GM19025 (cell line): ENCODE measurements around the gene EIF5A.
A peak's percentile ranks its signal among the peaks of the same experiment; 100 is the strongest.

Source experiments
- ATAC-seq: cut with Tn5 transposase; IDR thresholded peaks from one replicate; pipeline ENCODE4 v1.9.1; 2021; ENCODE audit warnings: mild to moderate bottlenecking, low read depth, moderate library complexity; ENCODE audit not compliant: unreplicated experiment

The EIF5A gene

GRCh38 chr17:7284911-7285310, 22.5 kb upstream of the EIF5A start:
- no peak for ATAC-seq

DNA sequence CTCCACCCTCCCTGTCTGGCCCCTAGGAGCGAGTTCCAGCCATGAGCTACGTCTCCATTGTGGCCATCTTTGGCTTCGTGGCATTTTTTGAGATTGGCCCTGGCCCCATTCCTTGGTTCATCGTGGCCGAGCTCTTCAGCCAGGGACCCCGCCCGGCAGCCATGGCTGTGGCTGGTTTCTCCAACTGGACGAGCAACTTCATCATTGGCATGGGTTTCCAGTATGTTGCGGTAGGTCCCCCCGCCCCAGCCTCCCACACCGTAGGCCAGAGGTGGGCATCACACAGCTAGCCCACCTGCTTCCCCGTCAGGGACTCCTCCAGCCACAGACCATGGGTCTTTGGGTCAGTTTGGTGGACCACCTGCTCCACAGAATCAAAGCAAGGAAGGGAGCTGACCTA, 21.7 kb upstream of the EIF5A start:
- ATAC-seq: no peak

DNA sequence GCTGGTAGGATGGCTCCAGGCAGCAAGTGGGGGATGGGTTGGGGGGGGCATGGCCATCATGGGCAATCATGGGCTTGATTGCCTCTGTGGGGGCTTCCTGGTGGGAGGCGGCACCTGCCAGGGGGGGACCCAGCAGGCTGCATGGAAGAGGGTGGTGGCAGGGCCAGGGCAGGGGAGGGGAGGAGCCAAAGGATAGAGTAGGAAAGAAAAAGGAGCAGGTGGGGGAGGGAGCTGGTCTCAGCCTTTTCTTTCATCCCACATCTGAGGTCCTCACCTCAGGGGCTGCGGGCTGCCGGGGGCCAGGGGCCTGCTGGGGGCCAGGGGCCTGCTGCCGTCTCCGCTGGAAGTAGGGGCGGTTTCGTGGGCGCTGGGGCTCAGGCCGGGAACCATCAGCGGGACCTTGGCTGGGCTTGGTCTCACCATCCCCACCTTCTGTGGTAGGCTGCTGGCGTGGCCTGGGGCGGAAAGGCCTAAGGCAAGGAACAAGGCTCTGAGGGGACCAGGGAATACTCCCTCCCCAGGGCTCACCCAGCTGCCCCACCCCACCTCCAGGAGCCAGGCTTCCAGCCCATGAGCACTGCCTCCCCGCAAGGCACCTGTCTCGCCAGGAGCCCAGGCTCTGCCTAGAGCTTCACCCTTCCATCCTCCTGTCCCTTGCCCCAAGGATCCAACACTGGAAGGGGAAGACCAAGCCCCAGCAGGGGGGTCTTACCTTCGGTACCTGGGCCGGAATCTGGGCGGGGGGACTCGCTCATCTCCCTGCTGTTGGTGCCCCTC, 18.0 kb upstream of the EIF5A start:
- ATAC-seq: no peak

DNA sequence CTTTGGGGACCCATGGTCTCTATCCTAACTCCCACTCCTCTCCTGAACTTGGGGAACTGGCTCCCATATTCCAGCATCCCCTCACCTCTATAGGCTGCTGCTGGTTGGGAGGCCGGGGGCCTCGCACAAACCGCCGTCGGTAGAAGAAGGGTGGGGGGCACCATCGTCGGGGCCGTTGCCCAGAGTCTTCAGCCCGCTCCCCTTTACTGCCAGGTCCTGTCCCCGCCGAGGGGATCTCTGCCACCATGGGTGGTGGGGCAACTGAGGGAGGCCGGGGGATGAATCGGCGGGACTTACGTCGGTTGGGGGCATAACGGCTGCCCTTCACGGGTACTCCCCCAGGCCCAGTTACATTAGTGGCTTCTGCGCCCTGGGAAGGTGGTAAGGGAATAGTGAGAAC, 17.3 kb upstream of the EIF5A start:
- no peak for ATAC-seq

DNA sequence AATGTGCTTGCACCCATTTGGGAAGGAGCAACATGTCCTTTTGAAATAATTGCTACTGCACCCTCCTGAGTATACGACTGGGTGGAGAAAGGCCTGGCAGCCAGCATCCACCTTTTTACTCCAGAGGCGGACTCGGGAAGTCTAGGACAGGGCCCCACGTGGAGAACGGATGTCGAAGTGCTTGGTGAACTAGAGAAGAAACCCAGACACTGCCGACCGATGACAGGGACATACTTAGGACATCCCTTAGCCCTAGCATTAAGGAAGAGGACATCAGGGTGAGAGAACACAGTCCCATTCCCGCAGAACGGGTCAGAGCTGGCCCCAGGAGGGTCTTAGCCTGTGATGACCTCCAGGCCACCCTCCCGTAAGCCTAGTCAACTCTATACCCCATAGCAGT, 16.7 kb upstream of the EIF5A start:
- ATAC-seq: no peak

GRCh38 chr17:7292194-7292593, 15.2 kb upstream of the EIF5A start:
- no peak for ATAC-seq

DNA sequence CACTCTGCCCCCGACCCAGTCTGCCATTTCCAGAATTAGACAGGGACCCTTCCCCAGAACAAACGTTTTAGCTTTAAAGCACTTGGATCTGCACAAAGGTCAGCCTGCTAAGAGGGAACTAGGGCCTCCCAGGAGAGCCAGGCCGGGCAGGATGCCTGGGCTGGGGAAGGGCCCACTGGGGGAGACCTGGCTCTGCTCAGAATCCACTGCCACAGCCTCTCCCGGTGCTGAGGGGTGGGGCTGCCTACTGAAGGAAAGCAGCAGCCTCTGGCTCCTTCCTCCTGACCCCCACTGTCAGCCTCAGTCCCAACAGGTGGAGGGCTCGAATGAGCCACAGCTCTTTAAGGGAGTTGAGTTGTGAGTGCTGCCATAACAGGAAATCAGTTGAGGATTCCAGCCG, 14.7 kb upstream of the EIF5A start:
- ATAC-seq: no peak

- no peak for ATAC-seq
These were observed 14.3 kb upstream of the EIF5A start for GRCh38 chr17:7293159-7293558.

DNA sequence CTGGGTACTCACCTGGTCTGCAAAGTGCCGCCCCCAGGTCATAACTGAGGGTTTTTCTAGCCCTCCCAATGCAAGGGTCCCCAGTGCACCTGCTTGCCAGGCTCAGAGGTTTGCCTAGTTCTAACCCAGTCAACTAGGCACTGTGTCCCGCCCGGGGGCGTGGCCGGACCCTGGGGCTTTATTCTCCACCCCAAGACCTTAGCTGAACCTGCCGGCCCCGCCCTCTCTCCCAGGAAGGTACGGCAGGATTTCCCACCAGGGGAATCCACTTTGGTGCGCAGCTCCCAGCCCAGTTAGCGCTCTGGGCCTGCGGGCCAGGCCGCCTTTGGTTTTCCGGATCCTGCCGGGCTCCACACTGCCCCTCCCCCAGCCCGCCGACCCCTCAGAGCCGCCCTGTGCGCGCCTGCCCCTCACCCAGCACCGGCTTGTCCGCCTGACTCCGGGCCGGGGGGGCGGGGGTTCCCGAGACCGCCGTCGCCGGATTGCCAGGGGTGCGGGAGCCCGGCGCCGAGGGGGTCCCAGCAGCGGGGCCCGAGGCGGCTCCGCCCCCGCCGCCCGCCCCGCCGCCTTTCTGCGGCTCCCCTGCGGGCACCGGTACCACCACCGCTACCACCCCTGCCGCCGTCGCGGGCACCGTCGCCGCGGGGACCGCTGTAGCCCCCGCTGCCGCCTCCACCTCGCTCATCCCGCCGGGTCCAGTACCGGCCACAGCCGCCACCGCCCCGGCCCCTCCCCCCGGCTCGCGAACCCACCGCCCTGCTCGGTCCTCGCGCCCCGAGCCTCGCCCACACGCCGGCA, 13.4 kb upstream of the EIF5A start:
- no peak for ATAC-seq

DNA sequence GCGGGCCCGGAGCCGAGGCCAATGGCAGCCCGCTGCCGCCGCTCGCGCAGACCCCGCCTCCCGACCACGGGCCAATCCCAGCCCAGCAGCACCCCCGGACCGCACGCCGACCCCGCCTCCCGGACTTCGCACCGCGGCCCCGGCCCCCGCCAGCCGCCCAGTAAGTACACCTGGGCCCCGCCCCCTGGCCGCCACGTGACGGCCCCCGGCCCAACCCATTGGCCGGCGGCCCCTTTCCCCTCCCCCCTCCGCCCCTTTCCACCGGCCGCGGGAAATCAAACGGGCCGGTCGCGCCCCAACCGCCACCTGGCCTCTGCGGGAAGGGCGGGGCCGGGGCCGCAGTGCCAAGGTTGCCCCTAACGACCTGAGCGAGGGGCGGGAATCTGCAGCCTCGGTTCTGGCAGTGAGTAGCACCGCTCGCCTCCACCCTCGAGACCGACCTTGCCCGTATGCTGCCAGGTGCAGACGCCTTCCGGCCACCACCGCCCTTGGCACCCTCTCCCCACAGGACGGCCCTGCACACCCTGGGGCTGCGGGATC, 12.7 kb upstream of the EIF5A start, which contains the start of gene YBX2:
TSS of gene YBX2 (minus strand) at position 26 of the 540 bp plus-strand sequence. CDS start 139 bp downstream, outside the sequence.
- ATAC-seq: no peak

DNA sequence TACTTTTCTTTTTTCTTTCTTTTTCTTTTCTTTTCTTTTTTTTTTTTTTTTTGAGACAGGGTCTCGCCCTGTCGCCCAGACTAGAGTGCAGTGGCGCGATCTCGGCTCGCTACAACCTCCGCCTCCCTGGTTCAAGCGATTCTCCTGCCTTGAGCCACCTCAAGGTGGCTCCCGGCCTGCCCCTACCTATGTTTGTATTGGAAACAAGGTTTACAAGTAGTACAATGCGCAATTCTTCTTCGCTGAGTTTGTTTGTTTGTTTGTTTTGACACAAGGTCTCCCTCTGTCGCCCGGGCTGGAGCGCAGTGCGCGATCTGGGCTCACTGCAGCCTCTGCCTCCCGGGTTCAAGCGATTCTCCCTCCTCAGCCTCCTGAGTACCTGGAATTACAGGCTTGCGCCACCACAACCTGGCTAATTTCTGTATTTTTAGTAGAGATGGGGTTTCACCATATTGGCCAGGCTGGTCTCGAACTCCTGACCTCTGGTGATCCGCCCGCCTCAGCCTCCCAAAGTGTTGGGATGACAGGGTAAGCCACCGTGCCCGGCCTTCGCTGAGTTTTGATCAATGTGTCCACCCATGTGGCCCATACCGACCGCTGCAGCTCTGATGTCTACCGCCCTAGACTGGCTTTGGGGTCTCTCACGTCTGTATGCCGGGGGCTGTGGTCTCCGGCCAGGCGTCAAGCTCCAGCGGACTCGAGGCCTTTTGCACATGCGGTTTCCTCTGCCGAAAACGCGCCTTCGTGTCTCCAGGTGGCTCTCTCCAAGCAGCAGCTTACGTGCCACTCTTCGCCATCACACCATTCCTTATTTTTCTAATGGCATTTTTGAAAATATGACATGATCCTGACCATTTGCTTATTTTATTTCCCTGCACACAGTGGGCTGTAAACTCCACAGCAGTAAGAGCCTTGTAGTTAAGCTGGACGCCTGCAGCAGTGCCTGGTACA, 11.9 kb upstream of the EIF5A start:
- no peak for ATAC-seq

GRCh38 chr17:7296189-7296861, 11.1 kb upstream of the EIF5A start:
- ATAC-seq: no peak

DNA sequence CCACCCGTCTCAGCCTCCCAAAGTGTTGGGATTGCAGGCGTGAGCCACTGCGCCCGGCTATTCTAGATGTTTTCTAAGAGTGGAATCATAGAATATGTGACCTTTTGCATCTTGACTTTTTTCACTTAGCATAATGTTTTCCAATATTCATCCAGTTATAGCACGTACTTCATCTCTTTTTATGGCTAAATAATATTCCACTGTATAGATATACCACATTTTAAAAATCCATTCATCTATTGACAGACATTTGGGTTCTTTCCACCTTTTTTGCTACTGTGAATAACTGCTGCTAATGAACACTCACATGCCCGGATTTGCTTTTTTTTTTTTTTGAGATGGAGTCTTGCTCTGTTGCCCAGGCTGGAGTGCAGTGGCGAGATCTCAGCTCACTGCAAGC, 3.2 kb upstream of the EIF5A start:
- no peak for ATAC-seq

DNA sequence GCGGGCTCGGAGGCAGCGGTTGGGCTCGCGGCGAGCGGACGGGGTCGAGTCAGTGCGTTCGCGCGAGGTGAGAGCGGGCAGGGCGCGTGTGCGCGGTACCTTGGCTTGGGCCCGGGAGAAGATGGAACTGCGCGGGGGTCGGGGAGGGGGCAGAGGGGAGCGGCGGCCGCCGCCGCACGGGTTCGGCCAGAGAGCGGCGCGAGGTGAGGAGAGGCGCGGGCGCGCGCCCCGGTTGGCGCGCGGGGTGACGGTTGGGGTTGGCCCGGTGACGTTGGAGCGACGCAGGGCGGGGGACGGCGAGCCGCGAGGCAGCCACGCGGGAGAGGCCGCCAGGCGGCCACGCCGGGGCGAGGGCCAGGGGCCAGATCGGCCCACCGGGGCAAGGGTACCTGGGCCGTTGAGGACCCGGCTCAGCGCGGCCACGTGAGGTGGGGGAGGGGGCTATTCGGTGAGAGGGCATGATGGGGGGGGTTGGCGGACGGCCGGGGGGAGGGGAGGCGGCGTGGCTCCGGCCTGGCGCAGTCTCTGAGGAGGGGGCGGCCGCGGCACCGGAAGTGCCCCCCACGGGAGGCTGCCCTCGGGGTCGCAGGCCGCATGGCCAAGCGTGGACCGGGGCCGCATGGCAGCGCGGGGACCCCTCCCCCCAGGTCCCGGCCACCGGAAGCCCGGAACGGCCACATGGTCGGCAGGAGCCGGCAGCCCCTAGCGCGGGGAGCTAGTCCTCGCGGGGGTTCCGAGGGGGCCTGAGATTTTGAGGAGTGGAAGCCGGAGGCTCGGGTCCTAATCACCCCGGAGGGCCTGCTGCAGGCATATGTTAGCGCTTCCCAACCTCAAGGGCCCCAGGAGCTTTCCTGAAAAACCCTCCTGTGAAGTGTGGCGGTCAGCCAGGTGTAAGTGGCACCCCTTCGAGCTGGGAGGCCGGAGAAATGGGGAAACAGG, 527 bp downstream of the EIF5A start:
- ATAC-seq: peak; percentile 3

- ATAC-seq: no peak
These were observed 1.4 kb downstream of the EIF5A start for GRCh38 chr17:7308625-7309433.

DNA sequence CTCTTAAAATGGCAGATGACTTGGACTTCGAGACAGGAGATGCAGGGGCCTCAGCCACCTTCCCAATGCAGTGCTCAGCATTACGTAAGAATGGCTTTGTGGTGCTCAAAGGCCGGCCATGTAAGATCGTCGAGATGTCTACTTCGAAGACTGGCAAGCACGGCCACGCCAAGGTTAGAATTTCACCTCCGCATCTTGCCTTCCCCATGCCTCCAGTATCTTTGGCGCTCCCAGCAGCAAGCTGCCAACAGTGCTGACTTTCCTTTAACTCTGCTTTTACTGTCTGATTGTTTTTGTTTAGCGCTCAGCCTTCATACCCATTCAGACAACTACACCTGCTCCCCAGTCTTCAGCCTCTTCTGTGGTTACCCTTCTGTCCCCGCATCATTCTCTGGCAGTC, 2.2 kb downstream of the EIF5A start:
- ATAC-seq: no peak

DNA sequence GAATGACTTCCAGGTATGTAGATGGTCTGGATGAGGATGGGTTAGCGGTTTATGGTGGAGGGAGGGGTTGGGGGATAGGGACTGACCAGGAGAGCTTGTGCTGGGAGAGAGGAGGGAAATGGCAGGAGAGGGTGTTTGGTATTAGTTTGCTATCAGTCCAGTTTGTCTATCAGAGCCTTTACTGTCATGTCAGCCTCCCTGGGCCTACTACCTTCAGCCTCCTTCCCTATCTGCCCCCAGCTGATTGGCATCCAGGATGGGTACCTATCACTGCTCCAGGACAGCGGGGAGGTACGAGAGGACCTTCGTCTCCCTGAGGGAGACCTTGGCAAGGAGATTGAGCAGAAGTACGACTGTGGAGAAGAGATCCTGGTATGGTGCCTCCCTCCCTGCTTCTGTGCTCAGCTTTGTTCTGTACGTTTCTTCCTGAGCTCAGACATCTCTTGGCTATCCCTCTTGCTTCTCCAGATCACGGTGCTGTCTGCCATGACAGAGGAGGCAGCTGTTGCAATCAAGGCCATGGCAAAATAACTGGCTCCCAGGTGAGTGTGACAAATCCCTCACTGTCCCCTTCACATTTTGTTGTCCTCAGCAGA, 3.8 kb downstream of the EIF5A start:
- ATAC-seq: no peak
